IPS DF 6.9 (cell line): Measurements from ENCODE around the gene ABHD5.
"Not testable (repeated sequence)": the region's sequence is repeated elsewhere in the genome, so short reads cannot be mapped to it uniquely, and the experiment has no call there.

Source experiments
- DNase-seq: peaks from one replicate; pipeline ENCODE4 v3.0.0-alpha.2; 2013; ENCODE audit warnings: low read depth, low spot score
- H3K27ac ChIP-seq: one replicate; pipeline ENCODE4 v1.5.1; 2013; ENCODE audit warnings: low read length, control low read depth
- H3K27me3 ChIP-seq: 2 replicates; pipeline ENCODE4 v1.6.1; 2013; ENCODE audit warnings: mild to moderate bottlenecking, low read length; ENCODE audit not compliant: control insufficient read depth, insufficient read depth
- H3K36me3 ChIP-seq: 2 replicates; pipeline ENCODE4 v1.6.1; 2013; ENCODE audit warnings: low read length; ENCODE audit not compliant: control insufficient read depth, insufficient read depth
- H3K4me1 ChIP-seq: 2 replicates; pipeline ENCODE4 v1.6.1; 2013; ENCODE audit warnings: low read length; ENCODE audit not compliant: control insufficient read depth, insufficient read depth
- H3K4me3 ChIP-seq: 2 replicates; pipeline ENCODE4 v1.5.1; 2013; ENCODE audit warnings: mild to moderate bottlenecking, low read length
- H3K9me3 ChIP-seq: 2 replicates; pipeline ENCODE4 v1.6.1; 2013; ENCODE audit warnings: low read length, inconsistent platforms; ENCODE audit not compliant: control insufficient read depth, insufficient read depth
- WGBS: extraction: QIAGEN DNeasy Blood & Tissue Kit; methylation state at CpG from one replicate; pipeline ENCODE4 v1.1.7; 2013; ENCODE audit warnings: mixed read lengths, missing lambda C conversion rate; ENCODE audit not compliant: insufficient read length, insufficient coverage; 5-methylcytosine and 5-hydroxymethylcytosine counted together

Gene ABHD5

GRCh38 chr3:43661376-43661775, 29.4 kb upstream of the ABHD5 start:
- H3K4me3 ChIP-seq, H3K36me3 ChIP-seq, H3K4me1 ChIP-seq, H3K9me3 ChIP-seq, H3K27ac ChIP-seq, H3K27me3 ChIP-seq, DNase-seq: not testable (repeated sequence)
- WGBS = no CpG with 5 or more reads among the region's 1 CpG

- WGBS = no CpG with 5 or more reads among the region's 3 CpGs
- not testable (repeated sequence) for H3K36me3 ChIP-seq, H3K27ac ChIP-seq, H3K4me1 ChIP-seq, DNase-seq, H3K9me3 ChIP-seq, H3K4me3 ChIP-seq, H3K27me3 ChIP-seq
These were observed 25.7 kb upstream of the ABHD5 start for GRCh38 chr3:43665011-43665410.

GRCh38 chr3:43670635-43671522, 19.9 kb upstream of the ABHD5 start:
- Histone ChIP-seq H3K27me3 (no peaks in the 10 kb centered on the region), H3K4me1 (no peaks in the 10 kb centered on the region), H3K36me3 (no peaks in the 10 kb centered on the region), H3K4me3 (no peak overlapping the region), H3K9me3 (no peaks in the 10 kb centered on the region), H3K27ac (no peak overlapping the region)
- DNase-seq = no peak
- WGBS = no CpG with 5 or more reads among the region's 5 CpGs

- no peak overlapping the region for H3K27ac ChIP-seq
- H3K4me1 ChIP-seq = no peaks in the 10 kb centered on the region
- no peaks in the 10 kb centered on the region for H3K27me3 ChIP-seq
- H3K4me3 ChIP-seq = no peak overlapping the region
- WGBS = no CpG with 5 or more reads among the region's 3 CpGs
- DNase-seq = no peak
- H3K9me3 ChIP-seq = no peaks in the 10 kb centered on the region
- no peaks in the 10 kb centered on the region for H3K36me3 ChIP-seq
These were observed 16.2 kb upstream of the ABHD5 start for GRCh38 chr3:43674345-43675085.

GRCh38 chr3:43675593-43675992, 15.1 kb upstream of the ABHD5 start:
- no peaks in the 10 kb centered on the region for H3K4me1 ChIP-seq

GRCh38 chr3:43676441-43676840, 14.3 kb upstream of the ABHD5 start:
- no peak overlapping the region for H3K4me3 ChIP-seq
- H3K36me3 ChIP-seq = no peaks in the 10 kb centered on the region
- H3K9me3 ChIP-seq = no peaks in the 10 kb centered on the region
- DNase-seq = no peak
- no CpG with 5 or more reads among the region's 1 CpG for WGBS
- no peaks in the 10 kb centered on the region for H3K27me3 ChIP-seq
- H3K4me1 ChIP-seq = no peaks in the 10 kb centered on the region
- no peak overlapping the region for H3K27ac ChIP-seq

More at GRCh38 chr3:43675593-43675992, 15.1 kb upstream of the ABHD5 start:
- no peak for DNase-seq
- Histone ChIP-seq H3K36me3 (no peaks in the 10 kb centered on the region), H3K27ac (no peak overlapping the region), H3K4me3 (no peak overlapping the region), H3K9me3 (no peaks in the 10 kb centered on the region), H3K27me3 (no peaks in the 10 kb centered on the region)

GRCh38 chr3:43678375-43678774, 12.4 kb upstream of the ABHD5 start:
- DNase-seq, H3K9me3 ChIP-seq, H3K4me1 ChIP-seq, H3K27me3 ChIP-seq, H3K27ac ChIP-seq, H3K4me3 ChIP-seq, H3K36me3 ChIP-seq: not testable (repeated sequence)
- no CpG with 5 or more reads among the region's 8 CpGs for WGBS

- not testable (repeated sequence) for DNase-seq, H3K4me3 ChIP-seq, H3K27ac ChIP-seq, H3K9me3 ChIP-seq, H3K36me3 ChIP-seq, H3K27me3 ChIP-seq, H3K4me1 ChIP-seq
- no CpG with 5 or more reads among the region's 20 CpGs for WGBS
These were observed 11.8 kb upstream of the ABHD5 start for GRCh38 chr3:43678887-43679449.

GRCh38 chr3:43680857-43681256, 9.9 kb upstream of the ABHD5 start:
- not testable (repeated sequence) for H3K4me3 ChIP-seq, H3K36me3 ChIP-seq, DNase-seq, H3K27ac ChIP-seq, H3K9me3 ChIP-seq, H3K4me1 ChIP-seq, H3K27me3 ChIP-seq
- no CpG with 5 or more reads among the region's 4 CpGs for WGBS

- no peak overlapping the region for H3K27ac ChIP-seq
- H3K27me3 ChIP-seq = no peaks in the 10 kb centered on the region; the same call in 1 of the 2 replicates
- H3K4me1 ChIP-seq = no peaks in the 10 kb centered on the region
- DNase-seq = no peak
- H3K36me3 ChIP-seq = no peaks in the 10 kb centered on the region
- no CpG with 5 or more reads among the region's 3 CpGs for WGBS
- H3K4me3 ChIP-seq = no peak overlapping the region
- H3K9me3 ChIP-seq = no peaks in the 10 kb centered on the region
These were observed 5.8 kb upstream of the ABHD5 start for GRCh38 chr3:43684944-43685343.
